GM19240 (cell line): ENCODE measurements around the gene MFN2.

Source experiments
- DNase-seq: peaks from one replicate; pipeline ENCODE4 v3.0.0; 2011; ENCODE audit warnings: low spot score; ENCODE audit not compliant: insufficient read length

The MFN2 gene

GRCh38 chr1:12047120-12047876 is 67.1 kb downstream of the MFN2 start:
- DNase-seq, result peak; percentile 56

- no peak for DNase-seq
Measured at GRCh38 chr1:12048372-12048771, 68.1 kb downstream of the MFN2 start.

GRCh38 chr1:12049616-12050015 is 69.4 kb downstream of the MFN2 start:
- DNase-seq, result no peak

- no peak for DNase-seq
Measured at GRCh38 chr1:12051361-12051760, 71.1 kb downstream of the MFN2 start.

GRCh38 chr1:12052008-12052573 is 71.8 kb downstream of the MFN2 start:
- peak; percentile 61 for DNase-seq

- DNase-seq, result no peak
Measured at GRCh38 chr1:12052997-12053686, 72.9 kb downstream of the MFN2 start.

- no peak for DNase-seq
Measured at GRCh38 chr1:12053752-12054548, 73.7 kb downstream of the MFN2 start.

- DNase-seq, result no peak
Measured at GRCh38 chr1:12055259-12055658, 75.0 kb downstream of the MFN2 start.

GRCh38 chr1:12056331-12056841 is 76.1 kb downstream of the MFN2 start:
- no peak for DNase-seq

GRCh38 chr1:12057382-12057781 is 77.1 kb downstream of the MFN2 start:
- DNase-seq, result no peak

- no peak for DNase-seq
Measured at GRCh38 chr1:12057940-12058687, 77.9 kb downstream of the MFN2 start.

GRCh38 chr1:12059226-12059625 is 79.0 kb downstream of the MFN2 start:
- DNase-seq, result no peak

GRCh38 chr1:12059722-12060464 is 79.6 kb downstream of the MFN2 start:
- DNase-seq, result no peak

GRCh38 chr1:12060500-12060899 is 80.3 kb downstream of the MFN2 start:
- DNase-seq, result no peak
